Measurements from ENCODE around the gene KIF7. TPM values are rescaled to one million over a fixed set of nuclear protein-coding genes. Genes with fewer than 3 reads are reported as not detected.

The KIF7 gene, protein sequence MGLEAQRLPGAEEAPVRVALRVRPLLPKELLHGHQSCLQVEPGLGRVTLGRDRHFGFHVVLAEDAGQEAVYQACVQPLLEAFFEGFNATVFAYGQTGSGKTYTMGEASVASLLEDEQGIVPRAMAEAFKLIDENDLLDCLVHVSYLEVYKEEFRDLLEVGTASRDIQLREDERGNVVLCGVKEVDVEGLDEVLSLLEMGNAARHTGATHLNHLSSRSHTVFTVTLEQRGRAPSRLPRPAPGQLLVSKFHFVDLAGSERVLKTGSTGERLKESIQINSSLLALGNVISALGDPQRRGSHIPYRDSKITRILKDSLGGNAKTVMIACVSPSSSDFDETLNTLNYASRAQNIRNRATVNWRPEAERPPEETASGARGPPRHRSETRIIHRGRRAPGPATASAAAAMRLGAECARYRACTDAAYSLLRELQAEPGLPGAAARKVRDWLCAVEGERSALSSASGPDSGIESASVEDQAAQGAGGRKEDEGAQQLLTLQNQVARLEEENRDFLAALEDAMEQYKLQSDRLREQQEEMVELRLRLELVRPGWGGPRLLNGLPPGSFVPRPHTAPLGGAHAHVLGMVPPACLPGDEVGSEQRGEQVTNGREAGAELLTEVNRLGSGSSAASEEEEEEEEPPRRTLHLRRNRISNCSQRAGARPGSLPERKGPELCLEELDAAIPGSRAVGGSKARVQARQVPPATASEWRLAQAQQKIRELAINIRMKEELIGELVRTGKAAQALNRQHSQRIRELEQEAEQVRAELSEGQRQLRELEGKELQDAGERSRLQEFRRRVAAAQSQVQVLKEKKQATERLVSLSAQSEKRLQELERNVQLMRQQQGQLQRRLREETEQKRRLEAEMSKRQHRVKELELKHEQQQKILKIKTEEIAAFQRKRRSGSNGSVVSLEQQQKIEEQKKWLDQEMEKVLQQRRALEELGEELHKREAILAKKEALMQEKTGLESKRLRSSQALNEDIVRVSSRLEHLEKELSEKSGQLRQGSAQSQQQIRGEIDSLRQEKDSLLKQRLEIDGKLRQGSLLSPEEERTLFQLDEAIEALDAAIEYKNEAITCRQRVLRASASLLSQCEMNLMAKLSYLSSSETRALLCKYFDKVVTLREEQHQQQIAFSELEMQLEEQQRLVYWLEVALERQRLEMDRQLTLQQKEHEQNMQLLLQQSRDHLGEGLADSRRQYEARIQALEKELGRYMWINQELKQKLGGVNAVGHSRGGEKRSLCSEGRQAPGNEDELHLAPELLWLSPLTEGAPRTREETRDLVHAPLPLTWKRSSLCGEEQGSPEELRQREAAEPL (N-terminal part only)
- 10 to 100 TPM; 17.0 to 26.3 (median 18.3) TPM for total RNA-seq

DNA sequence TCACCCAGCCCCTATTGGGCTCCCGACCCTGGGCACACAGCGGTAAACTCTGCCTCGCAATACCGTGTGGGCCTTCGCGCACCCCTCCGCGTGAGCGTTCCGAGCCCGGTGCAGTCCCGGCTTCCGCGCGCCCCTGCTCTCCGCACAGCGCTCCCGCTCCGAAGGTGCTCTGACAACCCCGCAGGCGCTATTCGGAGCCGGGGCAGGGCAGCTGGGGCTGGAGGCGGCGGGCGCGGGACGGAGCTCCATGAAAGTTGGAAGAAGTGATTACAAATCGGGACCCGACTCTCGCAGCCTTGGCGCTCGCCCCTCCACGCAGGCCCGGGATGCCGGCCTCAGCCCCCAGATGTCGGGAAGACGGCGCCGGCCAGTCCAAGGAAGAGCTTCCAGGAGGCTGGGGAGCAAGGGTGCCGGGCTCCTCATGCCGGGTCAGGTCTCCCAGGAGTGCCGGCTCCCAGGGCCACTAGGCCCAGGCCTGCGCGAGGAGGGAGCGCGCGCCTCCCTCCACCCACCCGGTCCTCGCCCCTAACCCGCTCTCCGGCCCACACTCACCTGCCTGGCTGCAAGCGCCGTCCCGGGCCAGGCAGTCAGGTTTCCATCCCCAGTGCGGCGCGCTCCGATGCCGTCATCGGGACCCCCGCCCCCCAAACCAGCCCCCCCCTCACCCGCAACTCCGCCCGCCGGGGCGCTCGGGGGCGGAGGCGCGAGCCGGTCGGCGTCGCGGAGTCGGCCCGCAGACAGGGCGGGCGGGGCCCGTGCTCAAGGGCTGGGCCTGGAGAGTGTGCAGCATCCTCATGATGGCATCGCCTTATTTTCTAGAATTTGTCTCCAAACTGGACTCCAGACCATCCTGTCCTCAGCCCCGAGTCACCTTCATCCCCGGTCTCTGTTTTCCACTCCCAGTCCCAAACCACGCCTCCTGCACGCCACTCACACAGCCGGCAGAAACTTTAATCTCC is at the start of gene KIF7:
Gene KIF7, minus strand, starts transcription at position 621 of the 959 bp plus-strand sequence. CDS start 2,537 bp downstream, outside the sequence.
- peak within 1 kb of the TSS; percentile 83 for H3K4me3 ChIP-seq
- H3K4me1 ChIP-seq: peaks cover 0 to 33% (median 0%) of the 10 kb centered on the region in 3 donors
- peaks cover 0 to 13% of the 10 kb centered on the region in 2 donors for H3K36me3 ChIP-seq
- TF ChIP-seq EP300 (IDR thresholded peaks at IDR 0.05) (no peak), POLR2AphosphoS5 (IDR thresholded peaks at IDR 0.05) (peak; percentile 33)
- H3K27ac ChIP-seq: peak within 1 kb of the TSS; percentile 14 to 88 (median 80)
- 3 to 12% methylated on average over 6 to 19 of the region's 87 CpGs for WGBS, 2 donors (ENCODE audit: low coverage in 1 of 2)
- no peaks in the 10 kb centered on the region for H3K27me3 ChIP-seq
- ATAC-seq: peak; percentile 84
- no peaks in the 10 kb centered on the region for H3K9me3 ChIP-seq

DNA sequence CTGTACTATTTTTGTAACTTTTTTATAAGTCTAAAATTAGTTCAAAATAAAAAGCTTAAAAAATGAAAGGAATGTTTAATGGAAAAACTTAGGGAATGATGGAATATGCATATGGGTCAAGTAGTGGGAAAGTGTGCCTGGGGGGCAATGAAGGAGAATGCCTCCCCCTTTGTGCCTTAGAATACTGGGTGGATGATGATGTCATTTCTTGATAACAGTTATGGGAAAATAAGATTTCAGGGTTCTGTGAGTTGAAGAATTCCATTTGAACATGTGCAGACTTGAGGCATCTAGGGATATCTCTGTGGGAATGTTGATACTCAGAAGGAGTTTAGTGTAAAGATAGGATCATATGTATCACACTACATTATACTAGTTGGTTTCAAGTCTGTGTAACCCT is 49.1 kb upstream of the KIF7 start:
- H3K36me3 ChIP-seq: no peaks in the 10 kb centered on the region
- no peak overlapping the region for H3K27ac ChIP-seq
- no peaks in the 10 kb centered on the region for H3K27me3 ChIP-seq
- TF ChIP-seq POLR2AphosphoS5 (IDR thresholded peaks at IDR 0.05) (no peak), POLR2A (IDR thresholded peaks at IDR 0.05) (no peak)
- H3K9me3 ChIP-seq: no peaks in the 10 kb centered on the region
- no peak for ATAC-seq
- no peak overlapping the region for H3K4me3 ChIP-seq
- H3K4me1 ChIP-seq: no peaks in the 10 kb centered on the region

DNA sequence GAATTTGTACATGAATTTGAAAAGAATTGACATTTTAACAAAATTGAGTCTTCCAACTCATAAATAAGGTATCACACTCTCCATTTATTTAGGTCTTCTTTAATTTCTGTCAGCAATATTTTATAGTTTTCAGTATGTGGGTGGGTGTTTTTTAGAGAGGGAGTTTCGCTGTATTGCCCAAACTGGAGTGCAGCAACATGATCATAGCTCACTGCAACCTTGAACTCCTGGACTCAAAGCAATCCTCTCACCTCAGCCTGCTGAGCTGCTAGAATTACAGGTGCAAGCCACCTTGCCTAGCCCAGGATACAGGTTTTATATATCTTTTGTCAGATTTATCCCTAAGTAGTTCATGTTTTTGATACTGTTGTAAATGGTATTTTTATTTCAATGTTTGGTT is 39.9 kb upstream of the KIF7 start:
- Histone ChIP-seq H3K27ac (no peak overlapping the region), H3K4me1 (peaks cover 0 to 6% (median 0%) of the 10 kb centered on the region in 3 donors), H3K9me3 (no peaks in the 10 kb centered on the region), H3K36me3 (no peaks in the 10 kb centered on the region), H3K27me3 (peaks cover 2% of the 10 kb centered on the region), H3K4me3 (no peak overlapping the region)
- no peak for ATAC-seq
- no peak for TF ChIP-seq POLR2AphosphoS5 (IDR thresholded peaks at IDR 0.05)
- TF ChIP-seq, protein P1, sequence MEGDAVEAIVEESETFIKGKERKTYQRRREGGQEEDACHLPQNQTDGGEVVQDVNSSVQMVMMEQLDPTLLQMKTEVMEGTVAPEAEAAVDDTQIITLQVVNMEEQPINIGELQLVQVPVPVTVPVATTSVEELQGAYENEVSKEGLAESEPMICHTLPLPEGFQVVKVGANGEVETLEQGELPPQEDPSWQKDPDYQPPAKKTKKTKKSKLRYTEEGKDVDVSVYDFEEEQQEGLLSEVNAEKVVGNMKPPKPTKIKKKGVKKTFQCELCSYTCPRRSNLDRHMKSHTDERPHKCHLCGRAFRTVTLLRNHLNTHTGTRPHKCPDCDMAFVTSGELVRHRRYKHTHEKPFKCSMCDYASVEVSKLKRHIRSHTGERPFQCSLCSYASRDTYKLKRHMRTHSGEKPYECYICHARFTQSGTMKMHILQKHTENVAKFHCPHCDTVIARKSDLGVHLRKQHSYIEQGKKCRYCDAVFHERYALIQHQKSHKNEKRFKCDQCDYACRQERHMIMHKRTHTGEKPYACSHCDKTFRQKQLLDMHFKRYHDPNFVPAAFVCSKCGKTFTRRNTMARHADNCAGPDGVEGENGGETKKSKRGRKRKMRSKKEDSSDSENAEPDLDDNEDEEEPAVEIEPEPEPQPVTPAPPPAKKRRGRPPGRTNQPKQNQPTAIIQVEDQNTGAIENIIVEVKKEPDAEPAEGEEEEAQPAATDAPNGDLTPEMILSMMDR (IDR thresholded peaks at IDR 0.05): no peak
- no peak for TF ChIP-seq POLR2A (IDR thresholded peaks at IDR 0.05)
- no peak for TF ChIP-seq EP300 (IDR thresholded peaks at IDR 0.05)
- WGBS, 2 donors (ENCODE audit: low coverage in 1 of 2): 67 to 100% methylated on average over 1 of the region's 1 CpG

DNA sequence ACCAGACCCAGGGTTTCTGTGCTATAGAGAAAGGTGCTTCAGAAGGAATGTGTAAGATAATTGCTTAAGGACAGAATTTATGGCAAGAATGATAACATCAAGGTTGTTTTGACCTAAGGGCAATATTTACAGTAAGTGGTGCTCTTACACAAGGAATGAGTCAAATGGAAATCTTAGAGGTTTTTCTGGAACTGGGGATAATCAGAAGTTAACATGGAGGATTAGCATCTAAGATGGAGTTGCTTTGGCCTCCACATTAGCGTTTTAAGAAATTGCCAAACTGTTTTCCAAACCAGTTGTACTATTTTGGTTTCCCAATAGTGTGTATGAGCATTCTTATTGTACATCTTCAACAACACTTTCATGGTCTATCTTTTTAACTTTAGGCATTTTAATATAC is 38.4 kb upstream of the KIF7 start:
- no peak for ATAC-seq
- no peak overlapping the region for H3K27ac ChIP-seq
- WGBS, 2 donors (ENCODE audit: low coverage in 1 of 2): 67 to 92% methylated on average over 1 of the region's 1 CpG
- H3K36me3 ChIP-seq: no peaks in the 10 kb centered on the region
- peaks cover 0 to 20% (median 6%) of the 10 kb centered on the region in 3 donors for H3K4me1 ChIP-seq
- TF ChIP-seq POLR2A (IDR thresholded peaks at IDR 0.05) (no peak), POLR2AphosphoS5 (IDR thresholded peaks at IDR 0.05) (no peak), EP300 (IDR thresholded peaks at IDR 0.05) (no peak)
- TF ChIP-seq, protein P1 (IDR thresholded peaks at IDR 0.05): no peak
- no peaks in the 10 kb centered on the region for H3K9me3 ChIP-seq
- peaks cover under 1% of the 10 kb centered on the region for H3K27me3 ChIP-seq
- H3K4me3 ChIP-seq: no peak overlapping the region

DNA sequence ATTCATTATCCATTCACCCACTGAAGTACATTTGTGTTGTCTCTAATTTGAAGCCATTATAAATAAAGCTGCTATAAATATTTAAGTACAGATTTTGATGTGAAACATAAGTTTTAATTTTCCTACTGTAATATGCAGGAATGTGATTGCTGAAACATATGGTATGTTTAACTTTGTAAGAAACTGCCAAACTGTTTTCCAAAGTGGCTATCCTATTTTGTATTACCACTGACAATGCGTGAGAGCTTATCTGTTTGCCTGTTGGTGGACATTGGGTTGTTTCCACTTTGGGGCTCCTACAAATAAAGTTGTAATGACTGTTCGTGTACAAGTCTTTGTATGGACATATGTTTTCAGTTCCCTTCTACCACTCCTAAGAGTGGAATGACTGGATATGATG is 37.8 kb upstream of the KIF7 start:
- no peaks in the 10 kb centered on the region for H3K36me3 ChIP-seq
- H3K9me3 ChIP-seq: no peaks in the 10 kb centered on the region
- no peak for ATAC-seq
- peaks cover 0 to 26% (median 6%) of the 10 kb centered on the region in 3 donors for H3K4me1 ChIP-seq
- H3K4me3 ChIP-seq: no peak overlapping the region
- H3K27me3 ChIP-seq: no peaks in the 10 kb centered on the region
- H3K27ac ChIP-seq: no peak overlapping the region
- 12 to 23% methylated on average over 2 of the region's 2 CpGs for WGBS, 2 donors (ENCODE audit: low coverage in 1 of 2)
- TF ChIP-seq, protein P1 (IDR thresholded peaks at IDR 0.05): no peak
- no peak for TF ChIP-seq POLR2AphosphoS5 (IDR thresholded peaks at IDR 0.05)
- no peak for TF ChIP-seq POLR2A (IDR thresholded peaks at IDR 0.05)
- TF ChIP-seq EP300 (IDR thresholded peaks at IDR 0.05): no peak
